CD14-positive monocyte (primary cell): ENCODE data around the gene SLC24A4. TPM values are rescaled to one million over a fixed set of nuclear protein-coding genes. Genes with fewer than 3 reads are reported as not detected.

Experiments used
- DNase-seq, 3 donors: peaks; one replicate each; pipeline ENCODE4 v3.0.0-alpha.2; 2011 to 2022
- H2AFZ ChIP-seq: 2 replicates; pipeline ENCODE4 v1.6.0; 2012; ENCODE audit warnings: mild to moderate bottlenecking, low read depth, low read length, inconsistent platforms; ENCODE audit not compliant: insufficient read depth, poor library complexity, severe bottlenecking
- H3K27ac ChIP-seq, 2 donors: 1 replicate in 1 of 2; 2 replicates in 1 of 2; pipeline ENCODE4 v1.5.1; 2012 to 2013; ENCODE audit warnings: low read length in 2 of 2, control low read depth in 1 of 2, inconsistent platforms in 1 of 2, low read depth in 1 of 2, mild to moderate bottlenecking in 1 of 2
- H3K27me3 ChIP-seq, 2 donors: one replicate each; pipeline versions ENCODE4 v1.6.0 to v1.6.1; 2011 to 2013; ENCODE audit warnings: low read length in 2 of 2; ENCODE audit not compliant: control insufficient read depth in 2 of 2, insufficient read depth in 2 of 2
- H3K36me3 ChIP-seq, 2 donors: replicated peaks in 1 of 2; 1 replicate in 1 of 2; 2 replicates in 1 of 2; pipeline versions ENCODE4 v1.5.1 to v1.6.1; 2012 to 2013; ENCODE audit warnings: low read length in 2 of 2, control low read depth in 1 of 2, inconsistent platforms in 1 of 2, mild to moderate bottlenecking in 1 of 2; ENCODE audit not compliant: insufficient read depth in 2 of 2, control insufficient read depth in 1 of 2
- H3K4me1 ChIP-seq, 2 donors: 1 replicate in 1 of 2; 2 replicates in 1 of 2; pipeline versions ENCODE4 v1.5.1 to v1.6.1; 2012 to 2013; ENCODE audit warnings: low read length in 2 of 2, control low read depth in 1 of 2, inconsistent platforms in 1 of 2, mild to moderate bottlenecking in 1 of 2, moderate library complexity in 1 of 2; ENCODE audit not compliant: insufficient read depth in 2 of 2, control insufficient read depth in 1 of 2
- H3K4me2 ChIP-seq: replicated peaks from 2 replicates; pipeline ENCODE3; 2012; ENCODE audit warnings: low read length, moderate library complexity, mild to moderate bottlenecking; ENCODE audit not compliant: poor library complexity, severe bottlenecking; ENCODE audit errors: extremely low read depth
- H3K4me3 ChIP-seq, 3 experiments: fragments of 200-600 bp in 1 of 3; sonication (generic) in 1 of 3; replicated peaks in 1 of 3; 1 replicate in 2 of 3; 2 replicates in 1 of 3; pipeline ENCODE4 v1.5.1; 2011 to 2013; ENCODE audit warnings: low read length in 3 of 3, mild to moderate bottlenecking in 3 of 3, control low read depth in 2 of 3, low read depth in 2 of 3, inconsistent platforms in 1 of 3, moderate library complexity in 1 of 3
- H3K79me2 ChIP-seq: 2 replicates; pipeline ENCODE4 v1.6.0; 2012; ENCODE audit warnings: mild to moderate bottlenecking, control low read depth, inconsistent platforms, low read length, moderate library complexity; ENCODE audit not compliant: insufficient read depth
- H3K9ac ChIP-seq: 2 replicates; pipeline ENCODE4 v1.6.0; 2017; ENCODE audit warnings: low read length, mild to moderate bottlenecking; ENCODE audit not compliant: insufficient read depth, poor library complexity, severe bottlenecking
- H3K9me3 ChIP-seq, 2 donors: replicated peaks in 1 of 2; 1 replicate in 1 of 2; 2 replicates in 1 of 2; pipeline versions ENCODE4 v1.5.1 to v1.6.1; 2012 to 2013; ENCODE audit warnings: low read length in 2 of 2, control low read depth in 1 of 2; ENCODE audit not compliant: control insufficient read depth in 1 of 2, insufficient read depth in 1 of 2
- H4K20me1 ChIP-seq: 2 replicates; pipeline ENCODE4 v1.6.0; 2012; ENCODE audit warnings: mild to moderate bottlenecking, low read length, control low read depth, moderate library complexity; ENCODE audit not compliant: insufficient read depth
- H3K27ac Mint-ChIP-seq, 7 donors: one replicate each; pipeline ENCODE4 v1.8.0; 2020; ENCODE audit warnings: mild to moderate bottlenecking in 7 of 7, mixed read lengths in 7 of 7, moderate library complexity in 6 of 7, inconsistent platforms in 2 of 7
- H3K27me3 Mint-ChIP-seq, 3 donors: one replicate each; pipeline ENCODE4 v1.8.0; 2021 to 2022; ENCODE audit warnings: low read depth in 3 of 3, mild to moderate bottlenecking in 3 of 3, mixed read lengths in 3 of 3, moderate library complexity in 3 of 3, inconsistent platforms in 1 of 3
- H3K36me3 Mint-ChIP-seq, 2 donors: one replicate each; pipeline ENCODE4 v1.8.0; 2020; ENCODE audit warnings: mixed read lengths in 2 of 2, inconsistent platforms in 1 of 2, mild to moderate bottlenecking in 1 of 2
- H3K4me1 Mint-ChIP-seq: one replicate; pipeline ENCODE4 v1.8.0; 2020; ENCODE audit warnings: mild to moderate bottlenecking, mixed read lengths
- H3K4me3 Mint-ChIP-seq, 2 donors: one replicate each; pipeline ENCODE4 v1.8.0; 2020; ENCODE audit warnings: mild to moderate bottlenecking in 2 of 2, mixed read lengths in 2 of 2, moderate library complexity in 1 of 2
- H3K9me3 Mint-ChIP-seq, 7 donors: one replicate each; pipeline ENCODE4 v1.8.0; 2020 to 2022; ENCODE audit warnings: mixed read lengths in 7 of 7, mild to moderate bottlenecking in 6 of 7, moderate library complexity in 6 of 7, inconsistent platforms in 2 of 7
- WGBS: methylation state at CpG from one replicate; pipeline ENCODE4 v1.1.5; 2013; ENCODE audit warnings: missing lambda C conversion rate; ENCODE audit not compliant: insufficient coverage; 5-methylcytosine and 5-hydroxymethylcytosine counted together
- intact Hi-C, 2 donors: fragments of 100-400 bp; cut with micrococcal nuclease; formaldehyde crosslinking; loops; one replicate each; pipeline versions ENCODE4 v1.15.0 to v1.15.1; 2023
- polyA plus RNA-seq, 3 donors: library from polyadenylated mRNA; depleted of rRNA in 1 of 3; unstranded in 2 of 3; stranded (reverse) in 1 of 3; fragments of 300-500 nt in 2 of 3; fragments of >200 nt in 1 of 3; fragmentation: Illumina TruSeq in 2 of 3; gene quantifications; 1 replicate in 2 of 3; 2 replicates in 1 of 3; pipeline ENCODE4 v1.2.3, GENCODE V29; 2012 to 2021
- TF ChIP-seq, protein P1 (sequence below): fragments of 200-600 bp; IDR thresholded peaks from one replicate; pipeline ENCODE4 v1.8.0; 2022; ENCODE audit warnings: antibody characterized with exemption, mild to moderate bottlenecking

SLC24A4 gene
- polyA plus RNA-seq, 3 donors, result 20.0 to 41.9 (median 26.5) TPM

DNA sequence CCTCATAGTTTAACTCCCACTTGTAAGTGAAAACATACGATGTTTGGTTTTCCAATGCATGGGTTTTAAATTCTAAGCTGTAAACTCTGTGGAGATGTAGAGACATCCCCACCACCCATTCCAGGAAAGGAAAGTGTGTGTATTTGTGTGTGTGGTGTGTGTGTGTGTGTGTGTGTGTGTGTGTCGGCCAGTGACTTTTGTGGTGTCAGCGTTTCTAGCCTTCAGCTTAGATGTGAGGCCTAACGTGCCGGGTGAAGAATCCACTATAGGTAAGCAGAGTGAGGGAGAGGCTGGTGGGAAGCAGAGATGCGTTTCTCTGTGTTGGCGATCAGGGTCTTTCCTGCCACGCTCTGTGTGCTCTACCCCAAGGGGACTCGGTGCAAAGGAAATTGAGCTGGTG, 93.0 kb downstream of the SLC24A4 start:
- H3K27me3 Mint-ChIP-seq, result peaks cover 0 to 4% (median 2%) of the 10 kb centered on the region in 3 donors
- H3K4me3 Mint-ChIP-seq, result no peak overlapping the region
- peaks cover 0 to 9% (median 2%) of the 10 kb centered on the region in 7 donors for H3K9me3 Mint-ChIP-seq
- peaks cover 82 to 83% of the 10 kb centered on the region in 2 donors for H3K4me1 ChIP-seq
- peak overlapping the region in 1 of 2 donors; percentile 80 for H3K27ac ChIP-seq
- no peak overlapping the region for H3K9ac ChIP-seq
- H3K4me1 Mint-ChIP-seq, result peaks cover 68% of the 10 kb centered on the region
- DNase-seq, result no peak
- no peaks in the 10 kb centered on the region for H4K20me1 ChIP-seq
- no peak overlapping the region for H3K4me3 ChIP-seq
- no peaks in the 10 kb centered on the region for H3K27me3 ChIP-seq
- intact Hi-C loops, result loop anchor here in 1 of 2 donors (5.0 kb wide), 1 partner anchor 36 kb away; no protein-coding TSS in a partner anchor
- H3K79me2 ChIP-seq, result no peaks in the 10 kb centered on the region
- H2AFZ ChIP-seq, result no peak overlapping the region
- WGBS, result 88% methylated on average over 8 of the region's 9 CpGs
- H3K36me3 Mint-ChIP-seq, result peaks cover 18 to 20% of the 10 kb centered on the region in 2 donors
- no peaks in the 10 kb centered on the region for H3K9me3 ChIP-seq
- H3K27ac Mint-ChIP-seq, result peak overlapping the region in 5 of 7 donors; percentile 46 to 93 (median 77)
- H3K4me2 ChIP-seq, result no peak overlapping the region
- TF ChIP-seq, protein P1, sequence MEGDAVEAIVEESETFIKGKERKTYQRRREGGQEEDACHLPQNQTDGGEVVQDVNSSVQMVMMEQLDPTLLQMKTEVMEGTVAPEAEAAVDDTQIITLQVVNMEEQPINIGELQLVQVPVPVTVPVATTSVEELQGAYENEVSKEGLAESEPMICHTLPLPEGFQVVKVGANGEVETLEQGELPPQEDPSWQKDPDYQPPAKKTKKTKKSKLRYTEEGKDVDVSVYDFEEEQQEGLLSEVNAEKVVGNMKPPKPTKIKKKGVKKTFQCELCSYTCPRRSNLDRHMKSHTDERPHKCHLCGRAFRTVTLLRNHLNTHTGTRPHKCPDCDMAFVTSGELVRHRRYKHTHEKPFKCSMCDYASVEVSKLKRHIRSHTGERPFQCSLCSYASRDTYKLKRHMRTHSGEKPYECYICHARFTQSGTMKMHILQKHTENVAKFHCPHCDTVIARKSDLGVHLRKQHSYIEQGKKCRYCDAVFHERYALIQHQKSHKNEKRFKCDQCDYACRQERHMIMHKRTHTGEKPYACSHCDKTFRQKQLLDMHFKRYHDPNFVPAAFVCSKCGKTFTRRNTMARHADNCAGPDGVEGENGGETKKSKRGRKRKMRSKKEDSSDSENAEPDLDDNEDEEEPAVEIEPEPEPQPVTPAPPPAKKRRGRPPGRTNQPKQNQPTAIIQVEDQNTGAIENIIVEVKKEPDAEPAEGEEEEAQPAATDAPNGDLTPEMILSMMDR, result no peak
- no peaks in the 10 kb centered on the region for H3K36me3 ChIP-seq

- H3K4me1 ChIP-seq, result peaks cover 76 to 78% of the 10 kb centered on the region in 2 donors
- peaks cover 0 to 12% (median 2%) of the 10 kb centered on the region in 7 donors for H3K9me3 Mint-ChIP-seq
- intact Hi-C loops, result loop anchor here in 1 of 2 donors (5.0 kb wide), 1 partner anchor 36 kb away; no protein-coding TSS in a partner anchor
Measured at GRCh38 chr14:92416544-92416943, 93.6 kb downstream of the SLC24A4 start.

More at GRCh38 chr14:92416544-92416943, 93.6 kb downstream of the SLC24A4 start:
- Histone ChIP-seq H3K9ac (no peak overlapping the region), H3K27me3 (no peaks in the 10 kb centered on the region), H3K4me3 (no peak overlapping the region), H3K79me2 (no peaks in the 10 kb centered on the region), H2AFZ (no peak overlapping the region), H3K9me3 (no peaks in the 10 kb centered on the region), H3K36me3 (no peaks in the 10 kb centered on the region), H3K27ac (peak overlapping the region in 1 of 2 donors; percentile 80), H3K4me2 (no peak overlapping the region), H4K20me1 (no peaks in the 10 kb centered on the region)
- no peak overlapping the region for H3K4me3 Mint-ChIP-seq
- H3K27ac Mint-ChIP-seq, result peak overlapping the region in 6 of 7 donors; percentile 46 to 93 (median 74)
- TF ChIP-seq, protein P1, result no peak
- no peak for DNase-seq
- H3K27me3 Mint-ChIP-seq, result peaks cover 0 to 4% (median 2%) of the 10 kb centered on the region in 3 donors
- peaks cover 18 to 24% of the 10 kb centered on the region in 2 donors for H3K36me3 Mint-ChIP-seq
- no CpG with 5 or more reads among the region's 2 CpGs for WGBS
- H3K4me1 Mint-ChIP-seq, result peaks cover 62% of the 10 kb centered on the region
